Astrocyte (in vitro differentiated cells and primary cell): ENCODE measurements around the gene CYB5A. TPM values are rescaled to one million over a fixed set of nuclear protein-coding genes. Genes with fewer than 3 reads are reported as not detected.

Experiments used
- DNase-seq: peaks from one replicate; pipeline ENCODE4 v3.0.0-alpha.2; 2010; ENCODE audit warnings: low read depth
- FAIRE-seq: peaks from 2 replicates; lab custom pipeline; 2011; peaks lifted over from hg19 to GRCh38; lab: Jason Lieb, UNC
- H2AFZ ChIP-seq: 2 replicates; pipeline ENCODE4 v1.6.0; 2012; ENCODE audit warnings: low read depth, low read length, inconsistent platforms
- H3K27ac ChIP-seq: 2 replicates; pipeline ENCODE4 v1.5.1; 2011; ENCODE audit warnings: low read depth, low read length, inconsistent platforms
- H3K27me3 ChIP-seq: 2 replicates; pipeline ENCODE4 v1.6.0; 2011; ENCODE audit warnings: low read length, inconsistent platforms; ENCODE audit not compliant: insufficient read depth
- H3K36me3 ChIP-seq: 2 replicates; pipeline ENCODE4 v1.5.1; 2011; ENCODE audit warnings: low read length, inconsistent platforms; ENCODE audit not compliant: insufficient read depth
- H3K4me1 ChIP-seq: 2 replicates; pipeline ENCODE4 v1.5.1; 2011; ENCODE audit warnings: low read length, inconsistent platforms; ENCODE audit not compliant: insufficient read depth
- H3K4me2 ChIP-seq: 2 replicates; pipeline ENCODE4 v1.6.0; 2012; ENCODE audit warnings: low read length, inconsistent platforms
- H3K4me3 ChIP-seq: 2 replicates; pipeline ENCODE4 v1.5.1; 2011; ENCODE audit warnings: low read depth, mild to moderate bottlenecking, low read length, inconsistent platforms; ENCODE audit not compliant: insufficient read depth
- H3K79me2 ChIP-seq: 2 replicates; pipeline ENCODE4 v1.6.0; 2012; ENCODE audit warnings: mild to moderate bottlenecking, low read length, inconsistent platforms; ENCODE audit not compliant: insufficient read depth
- H3K9ac ChIP-seq: 2 replicates; pipeline ENCODE4 v1.6.0; 2012; ENCODE audit warnings: mild to moderate bottlenecking, low read length, inconsistent platforms
- H3K9me3 ChIP-seq: 2 replicates; pipeline ENCODE4 v1.5.1; 2012; ENCODE audit warnings: low read depth, mild to moderate bottlenecking, low read length, inconsistent platforms; ENCODE audit not compliant: insufficient read depth
- H4K20me1 ChIP-seq: 2 replicates; pipeline ENCODE4 v1.6.0; 2012; ENCODE audit warnings: low read length, inconsistent platforms; ENCODE audit not compliant: insufficient read depth
- H3K27ac Mint-ChIP-seq: one replicate; pipeline ENCODE4 v1.8.0; 2021; ENCODE audit warnings: mild to moderate bottlenecking, mixed read lengths; ENCODE audit not compliant: unreplicated experiment
- H3K27me3 Mint-ChIP-seq: one replicate; pipeline ENCODE4 v1.8.0; 2021; ENCODE audit warnings: low read depth, mixed read lengths; ENCODE audit not compliant: unreplicated experiment
- H3K36me3 Mint-ChIP-seq: one replicate; pipeline ENCODE4 v1.8.0; 2021; ENCODE audit warnings: low read depth, mixed read lengths; ENCODE audit not compliant: unreplicated experiment
- H3K4me1 Mint-ChIP-seq: one replicate; pipeline ENCODE4 v1.8.0; 2021; ENCODE audit warnings: low read depth, mixed read lengths; ENCODE audit not compliant: unreplicated experiment
- H3K4me3 Mint-ChIP-seq: one replicate; pipeline ENCODE4 v1.8.0; 2021; ENCODE audit warnings: mild to moderate bottlenecking, moderate library complexity, mixed read lengths; ENCODE audit not compliant: unreplicated experiment
- H3K9me3 Mint-ChIP-seq: one replicate; pipeline ENCODE4 v1.8.0; 2021; ENCODE audit warnings: mild to moderate bottlenecking, mixed read lengths; ENCODE audit not compliant: unreplicated experiment
- CTCF ChIP-seq: IDR thresholded peaks from 2 replicates; pipeline ENCODE4 v1.5.1; 2011; ENCODE audit warnings: low read depth, mild to moderate bottlenecking, inconsistent platforms, low read length, moderate library complexity; ENCODE audit not compliant: insufficient read depth
- EZH2 ChIP-seq: IDR thresholded peaks from 2 replicates; pipeline ENCODE4 v1.6.1; 2012; ENCODE audit warnings: mild to moderate bottlenecking, low read length, inconsistent platforms; ENCODE audit not compliant: insufficient read depth
- total RNA-seq: library from RNA; stranded (reverse); gene quantifications from 2 replicates; pipeline ENCODE4 v1.2.1, GENCODE V29; 2021

CYB5A gene
- total RNA-seq, 1 donor from 2014 or later: 45.7 TPM

DNA sequence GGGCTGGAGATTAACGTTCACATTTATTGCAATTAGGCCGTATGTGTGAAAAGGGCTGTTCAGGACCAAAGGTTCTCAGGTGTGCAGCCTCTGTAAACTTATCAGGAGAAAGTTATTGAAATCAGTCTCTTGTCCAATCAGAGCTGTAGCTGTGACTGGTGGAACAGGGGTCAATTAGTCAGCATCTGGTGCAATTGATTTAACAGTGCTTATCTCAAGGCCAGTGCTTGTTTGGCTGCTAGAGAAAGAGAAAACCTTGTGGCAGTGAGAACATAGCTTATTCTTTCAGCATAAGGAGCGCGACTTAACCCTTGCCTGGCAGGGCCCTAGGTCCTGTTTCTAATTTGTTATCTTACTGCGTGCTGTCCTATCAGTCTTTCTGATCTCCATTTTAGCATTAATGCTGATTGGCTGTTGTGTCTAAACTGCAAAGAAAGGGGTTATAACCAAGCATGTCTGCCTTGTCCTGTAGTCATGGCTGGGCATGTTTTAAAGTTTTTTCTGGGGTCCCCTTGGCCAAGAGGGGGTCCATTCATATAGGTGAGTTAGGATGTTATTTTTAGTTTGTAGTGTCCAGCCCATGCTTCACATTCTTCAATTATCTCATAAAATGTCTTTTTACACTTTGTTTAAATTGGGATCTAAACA is 66.4 kb downstream of the CYB5A start:
- no peak overlapping the region for H3K4me2 ChIP-seq
- H3K36me3 ChIP-seq: no peaks in the 10 kb centered on the region
- H3K9me3 Mint-ChIP-seq: no peaks in the 10 kb centered on the region
- no peaks in the 10 kb centered on the region for H3K36me3 Mint-ChIP-seq
- H3K4me3 ChIP-seq: no peak overlapping the region
- TF ChIP-seq EZH2: no peak
- TF ChIP-seq CTCF: no peak
- no peak overlapping the region for H3K27ac ChIP-seq
- FAIRE-seq (no peak), DNase-seq (no peak)
- H3K4me1 Mint-ChIP-seq: no peaks in the 10 kb centered on the region
- no peaks in the 10 kb centered on the region for H3K9me3 ChIP-seq
- H4K20me1 ChIP-seq: no peaks in the 10 kb centered on the region
- no peaks in the 10 kb centered on the region for H3K79me2 ChIP-seq
- H3K27me3 ChIP-seq: no peaks in the 10 kb centered on the region
- H3K4me1 ChIP-seq: no peaks in the 10 kb centered on the region
- no peak overlapping the region for H3K9ac ChIP-seq
- H3K27ac Mint-ChIP-seq: no peak overlapping the region
- no peak overlapping the region for H2AFZ ChIP-seq
- H3K4me3 Mint-ChIP-seq: no peak overlapping the region
- no peaks in the 10 kb centered on the region for H3K27me3 Mint-ChIP-seq

DNA sequence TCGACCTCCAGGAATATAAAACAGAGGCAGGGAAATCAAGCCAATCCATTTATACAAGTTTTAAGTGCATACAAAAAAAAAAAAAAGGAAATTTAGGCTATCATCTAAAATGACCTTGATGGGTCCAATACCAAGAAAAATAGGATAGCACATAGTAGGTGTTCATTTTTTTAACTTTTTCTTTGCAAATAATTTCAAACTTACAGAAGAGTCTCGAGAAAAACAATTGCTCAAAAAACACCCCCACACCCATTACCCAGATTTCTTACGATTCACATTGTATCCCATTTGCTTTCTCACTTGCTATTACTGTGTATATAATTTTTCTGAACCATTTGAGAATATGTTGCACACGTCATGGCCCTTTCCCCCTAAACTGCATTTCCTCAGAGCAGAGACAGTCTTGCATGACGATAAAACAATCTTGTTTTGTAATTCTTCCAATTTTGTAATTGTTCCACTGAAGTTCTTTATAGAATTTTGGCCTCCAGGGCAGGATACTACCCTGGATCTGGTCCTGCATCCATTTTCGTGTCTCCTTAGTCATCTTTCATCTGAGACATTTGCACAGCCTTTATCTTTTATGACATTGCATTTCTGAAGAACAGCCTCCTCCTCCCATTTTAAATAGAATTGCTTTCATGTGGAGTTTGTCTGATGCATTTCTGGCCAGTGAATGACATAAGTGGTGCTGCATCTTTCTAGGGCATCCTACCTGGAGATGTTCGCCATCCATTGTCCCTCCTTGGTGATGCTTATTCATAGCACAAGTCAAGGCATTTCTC is 68.9 kb downstream of the CYB5A start:
- no peak overlapping the region for H3K27ac ChIP-seq
- no peak overlapping the region for H3K4me3 Mint-ChIP-seq
- FAIRE-seq: no peak

More for the DNA sequence above, 68.9 kb downstream of the CYB5A start:
- H3K36me3 ChIP-seq: no peaks in the 10 kb centered on the region
- H4K20me1 ChIP-seq: no peaks in the 10 kb centered on the region
- no peaks in the 10 kb centered on the region for H3K79me2 ChIP-seq
- H3K27ac Mint-ChIP-seq: no peak overlapping the region
- no peak overlapping the region for H3K9ac ChIP-seq
- no peak overlapping the region for H2AFZ ChIP-seq
- H3K4me3 ChIP-seq: no peak overlapping the region
- H3K4me2 ChIP-seq: no peak overlapping the region
- TF ChIP-seq CTCF: no peak
- no peaks in the 10 kb centered on the region for H3K9me3 Mint-ChIP-seq
- DNase-seq: no peak
- no peaks in the 10 kb centered on the region for H3K9me3 ChIP-seq
- no peaks in the 10 kb centered on the region for H3K36me3 Mint-ChIP-seq
- H3K4me1 ChIP-seq: no peaks in the 10 kb centered on the region
- no peaks in the 10 kb centered on the region for H3K27me3 ChIP-seq
- H3K4me1 Mint-ChIP-seq: no peaks in the 10 kb centered on the region
- no peaks in the 10 kb centered on the region for H3K27me3 Mint-ChIP-seq
